HG03280 (cell line): ENCODE measurements around the gene IGFN1.

ENCODE experiments used
- ATAC-seq: cut with Tn5 transposase; IDR thresholded peaks from one replicate; pipeline ENCODE4 v1.9.1; 2021; ENCODE audit warnings: mild to moderate bottlenecking, moderate library complexity; ENCODE audit not compliant: unreplicated experiment

IGFN1 gene

GRCh38 chr1:201184307-201185122 lies 6.1 kb upstream of the IGFN1 start:
- no peak for ATAC-seq

- no peak for ATAC-seq
These were observed 5.5 kb upstream of the IGFN1 start for GRCh38 chr1:201185123-201185453.

- no peak for ATAC-seq
These were observed 5.0 kb upstream of the IGFN1 start for GRCh38 chr1:201185527-201186128.

GRCh38 chr1:201186192-201186591 lies 4.4 kb upstream of the IGFN1 start:
- ATAC-seq: no peak

- no peak for ATAC-seq
These were observed 1.5 kb upstream of the IGFN1 start for GRCh38 chr1:201189085-201189484.

GRCh38 chr1:201190005-201190404 lies 619 bp upstream of the IGFN1 start:
- ATAC-seq: no peak

- no peak for ATAC-seq
These were observed 1.1 kb downstream of the IGFN1 start for GRCh38 chr1:201191653-201192260.

GRCh38 chr1:201192261-201192788 lies 1.7 kb downstream of the IGFN1 start:
- ATAC-seq: no peak

- ATAC-seq: no peak
These were observed 3.4 kb downstream of the IGFN1 start for GRCh38 chr1:201194046-201194445.

GRCh38 chr1:201198598-201198997 lies 8.0 kb downstream of the IGFN1 start:
- no peak for ATAC-seq

- ATAC-seq: no peak
These were observed 14.4 kb downstream of the IGFN1 start for GRCh38 chr1:201205036-201205435.

GRCh38 chr1:201206176-201206575 lies 15.6 kb downstream of the IGFN1 start:
- no peak for ATAC-seq

GRCh38 chr1:201207046-201207445 lies 16.4 kb downstream of the IGFN1 start:
- ATAC-seq: no peak

GRCh38 chr1:201208236-201208635 lies 17.6 kb downstream of the IGFN1 start:
- no peak for ATAC-seq

GRCh38 chr1:201212056-201212455 lies 21.4 kb downstream of the IGFN1 start:
- no peak for ATAC-seq

- ATAC-seq: no peak
These were observed 21.9 kb downstream of the IGFN1 start for GRCh38 chr1:201212461-201213055.

- no peak for ATAC-seq
These were observed 22.6 kb downstream of the IGFN1 start for GRCh38 chr1:201213106-201213770.

- ATAC-seq: no peak
These were observed 23.3 kb downstream of the IGFN1 start for GRCh38 chr1:201213926-201214325.

GRCh38 chr1:201214461-201214860 lies 23.8 kb downstream of the IGFN1 start:
- no peak for ATAC-seq

- no peak for ATAC-seq
These were observed 24.3 kb downstream of the IGFN1 start for GRCh38 chr1:201214886-201215285.
